AG04450 (cell line): ENCODE measurements around the gene SLC44A2. TPM values are rescaled to one million over a fixed set of nuclear protein-coding genes. Genes with fewer than 3 reads are reported as not detected.

Experiments used
- CTCF ChIA-PET: fragments of 300-600, 350-600 bp; formaldehyde crosslinking; extraction: SDS; loops from one replicate; lab custom pipeline; 2022; ENCODE audit warnings: antibody characterized with exemption, inconsistent platforms; lab: Charles Lee
- POLR2A ChIA-PET: fragments of 350-600 bp; formaldehyde crosslinking; extraction: SDS; loops from one replicate; lab custom pipeline; 2021; ENCODE audit warnings: antibody characterized with exemption, inconsistent platforms; lab: Yijun Ruan, JAX
- DNase-seq: peaks from one replicate; pipeline ENCODE4 v3.0.0-alpha.2; 2011; ENCODE audit warnings: low read depth, low spot score
- H3K27ac ChIP-seq: one replicate; pipeline ENCODE4 v1.5.1; 2012; ENCODE audit warnings: low read depth, low read length, control low read depth
- H3K27me3 ChIP-seq: one replicate; pipeline ENCODE4 v1.6.0; 2012; ENCODE audit warnings: low read length; ENCODE audit not compliant: control insufficient read depth, insufficient read depth
- H3K4me3 ChIP-seq: 2 replicates; pipeline ENCODE4 v1.5.1; 2011; ENCODE audit warnings: mild to moderate bottlenecking, low read depth, low read length, control low read depth
- H3K9me3 ChIP-seq: 2 replicates; pipeline ENCODE4 v1.5.1; 2012; ENCODE audit warnings: low read length; ENCODE audit not compliant: control insufficient read depth, insufficient read depth
- CTCF ChIP-seq: IDR thresholded peaks from 2 replicates; pipeline ENCODE4 v1.5.1; 2011; ENCODE audit warnings: low read depth, low read length, control low read depth, inconsistent platforms
- polyA plus RNA-seq: library from polyadenylated mRNA; depleted of rRNA; stranded (reverse); fragments of >200 nt; gene quantifications from 2 replicates; pipeline ENCODE4 v1.2.3, GENCODE V29; 2011

SLC44A2 gene
- polyA plus RNA-seq, 1 experiment: 80.5 TPM

- Histone ChIP-seq H3K9me3 (no peaks in the 10 kb centered on the region), H3K27me3 (no peaks in the 10 kb centered on the region), H3K4me3 (no peak overlapping the region), H3K27ac (no peak overlapping the region)
- POLR2A ChIA-PET: interaction anchor here (0.7 kb wide), 2 partner anchors 32 to 870 kb away, joined by 3 to 11 read pairs; no protein-coding TSS in a partner anchor
- no peak for DNase-seq
- CTCF ChIA-PET: interaction anchor here (1.1 to 1.9 kb wide), 2 partner anchors 31 to 32 kb away, joined by 3 to 7 read pairs; no protein-coding TSS in a partner anchor
- no peak for TF ChIP-seq CTCF
Observed at GRCh38 chr19:10612499-10613119, 12.7 kb upstream of the SLC44A2 start.

- no peak for DNase-seq
- POLR2A ChIA-PET: no interaction called here
- H3K9me3 ChIP-seq: no peaks in the 10 kb centered on the region
- TF ChIP-seq CTCF: no peak
- H3K27ac ChIP-seq: no peak overlapping the region
- no peaks in the 10 kb centered on the region for H3K27me3 ChIP-seq
- CTCF ChIA-PET: no interaction called here
- no peak overlapping the region for H3K4me3 ChIP-seq
Observed at GRCh38 chr19:10615429-10616023, 9.8 kb upstream of the SLC44A2 start.

- ChIA-PET POLR2A (interaction anchor here (0.5 to 1.4 kb wide), 3 partner anchors 15 to 415 kb away, joined by 4 to 5 read pairs (median 4); no protein-coding TSS in a partner anchor), CTCF (interaction anchor here (0.5 to 3.3 kb wide), 4 partner anchors 28 to 105 kb away, joined by 3 to 17 read pairs (median 6); no protein-coding TSS in a partner anchor)
- no peaks in the 10 kb centered on the region for H3K9me3 ChIP-seq
- no peak for TF ChIP-seq CTCF
- H3K4me3 ChIP-seq: no peak overlapping the region
- peak; percentile 57 for DNase-seq
- H3K27ac ChIP-seq: peak overlapping the region; percentile 95
- H3K27me3 ChIP-seq: no peaks in the 10 kb centered on the region
Observed at GRCh38 chr19:10617409-10618121, 7.8 kb upstream of the SLC44A2 start.

- TF ChIP-seq CTCF: no peak
- POLR2A ChIA-PET: interaction anchor here (0.6 kb wide), 1 partner anchor 17 kb away, joined by 3 read pairs; no protein-coding TSS in a partner anchor
- no peak overlapping the region for H3K4me3 ChIP-seq
- CTCF ChIA-PET: interaction anchor here (1.1 to 3.3 kb wide), 2 partner anchors 37 to 47 kb away, joined by 9 to 17 read pairs; no protein-coding TSS in a partner anchor
- no peak for DNase-seq
- H3K27ac ChIP-seq: peak overlapping the region; percentile 21
- H3K9me3 ChIP-seq: no peaks in the 10 kb centered on the region
- H3K27me3 ChIP-seq: no peaks in the 10 kb centered on the region
Observed at GRCh38 chr19:10618846-10619245, 6.5 kb upstream of the SLC44A2 start.
